KMS-11 (cell line): ENCODE measurements around the gene BCL7A.

ENCODE experiments used
- H2AFZ ChIP-seq: fragments of 200-600 bp; sonication (generic); 2 replicates; pipeline ENCODE4 v1.6.1; 2016; ENCODE audit warnings: antibody characterized with exemption, mixed run types, low read depth
- H3K27ac ChIP-seq: fragments of 200-600 bp; sonication (generic); 2 replicates; pipeline ENCODE4 v1.6.1; 2016; ENCODE audit warnings: mild to moderate bottlenecking, mixed run types
- H3K27me3 ChIP-seq: fragments of 200-600 bp; sonication (generic); 2 replicates; pipeline ENCODE4 v1.6.1; 2017; ENCODE audit warnings: mild to moderate bottlenecking, low read depth, mixed run types, moderate library complexity; ENCODE audit not compliant: insufficient read depth
- H3K36me3 ChIP-seq: fragments of 200-600 bp; sonication (generic); 2 replicates; pipeline ENCODE4 v1.6.1; 2017; ENCODE audit warnings: mild to moderate bottlenecking, mixed run types; ENCODE audit not compliant: insufficient read depth
- H3K4me1 ChIP-seq: fragments of 200-600 bp; sonication (generic); 2 replicates; pipeline ENCODE4 v1.6.1; 2016; ENCODE audit warnings: mild to moderate bottlenecking, low read depth, mixed run types; ENCODE audit not compliant: poor library complexity, severe bottlenecking
- H3K4me2 ChIP-seq: fragments of 200-600 bp; sonication (generic); 2 replicates; pipeline ENCODE4 v1.7.0; 2016; ENCODE audit warnings: mild to moderate bottlenecking, mixed run types
- H3K4me3 ChIP-seq: fragments of 200-600 bp; sonication (generic); IDR thresholded peaks from 2 replicates; pipeline ENCODE4 v1.6.1; 2017; ENCODE audit warnings: low read depth, low read length, mixed read lengths; ENCODE audit not compliant: insufficient read depth
- H3K79me2 ChIP-seq: fragments of 200-600 bp; sonication (generic); 2 replicates; pipeline ENCODE4 v1.6.1; 2016; ENCODE audit warnings: low read depth, mixed run types; ENCODE audit not compliant: insufficient read depth
- H3K9ac ChIP-seq: fragments of 200-600 bp; sonication (generic); 2 replicates; pipeline ENCODE4 v1.6.1; 2016; ENCODE audit warnings: mild to moderate bottlenecking, mixed run types
- H4K20me1 ChIP-seq: fragments of 200-600 bp; sonication (generic); 2 replicates; pipeline ENCODE4 v1.6.1; 2016; ENCODE audit warnings: mild to moderate bottlenecking, mixed run types; ENCODE audit not compliant: insufficient read depth
- TF ChIP-seq, protein P1 (sequence below): fragments of 200-600 bp; sonication (generic); conservative IDR thresholded peaks from 2 replicates; pipeline ENCODE4 v1.6.1; 2017; ENCODE audit warnings: low read depth, mild to moderate bottlenecking, antibody characterized with exemption, low read length, moderate library complexity, mixed read lengths

The BCL7A gene

DNA sequence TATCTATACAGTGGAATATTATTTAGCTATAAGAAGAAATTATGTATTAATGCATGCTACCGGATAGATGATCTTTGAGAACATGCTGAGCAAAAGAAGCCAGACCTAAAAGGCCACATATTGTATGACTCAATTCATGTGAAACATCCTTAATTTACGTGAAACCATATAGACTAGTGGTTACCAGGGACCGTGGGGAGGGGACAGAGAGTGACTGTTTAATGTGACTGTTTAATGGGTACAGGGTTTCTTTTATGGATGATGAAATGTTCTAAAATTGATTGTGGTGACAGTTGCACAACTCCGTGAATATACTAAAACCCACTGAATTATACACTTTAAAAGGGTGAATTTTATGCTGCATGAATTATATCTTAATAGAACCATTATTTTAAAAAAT, 8.5 kb upstream of the BCL7A start:
- no peaks in the 10 kb centered on the region for H3K27me3 ChIP-seq
- H3K4me3 ChIP-seq = no peak overlapping the region
- H3K79me2 ChIP-seq = no peaks in the 10 kb centered on the region
- no peak overlapping the region for H3K27ac ChIP-seq
- no peaks in the 10 kb centered on the region for H3K4me1 ChIP-seq
- H3K9ac ChIP-seq = no peak overlapping the region
- H2AFZ ChIP-seq = no peak overlapping the region
- H3K4me2 ChIP-seq = no peak overlapping the region
- H4K20me1 ChIP-seq = no peaks in the 10 kb centered on the region
- TF ChIP-seq, protein P1, sequence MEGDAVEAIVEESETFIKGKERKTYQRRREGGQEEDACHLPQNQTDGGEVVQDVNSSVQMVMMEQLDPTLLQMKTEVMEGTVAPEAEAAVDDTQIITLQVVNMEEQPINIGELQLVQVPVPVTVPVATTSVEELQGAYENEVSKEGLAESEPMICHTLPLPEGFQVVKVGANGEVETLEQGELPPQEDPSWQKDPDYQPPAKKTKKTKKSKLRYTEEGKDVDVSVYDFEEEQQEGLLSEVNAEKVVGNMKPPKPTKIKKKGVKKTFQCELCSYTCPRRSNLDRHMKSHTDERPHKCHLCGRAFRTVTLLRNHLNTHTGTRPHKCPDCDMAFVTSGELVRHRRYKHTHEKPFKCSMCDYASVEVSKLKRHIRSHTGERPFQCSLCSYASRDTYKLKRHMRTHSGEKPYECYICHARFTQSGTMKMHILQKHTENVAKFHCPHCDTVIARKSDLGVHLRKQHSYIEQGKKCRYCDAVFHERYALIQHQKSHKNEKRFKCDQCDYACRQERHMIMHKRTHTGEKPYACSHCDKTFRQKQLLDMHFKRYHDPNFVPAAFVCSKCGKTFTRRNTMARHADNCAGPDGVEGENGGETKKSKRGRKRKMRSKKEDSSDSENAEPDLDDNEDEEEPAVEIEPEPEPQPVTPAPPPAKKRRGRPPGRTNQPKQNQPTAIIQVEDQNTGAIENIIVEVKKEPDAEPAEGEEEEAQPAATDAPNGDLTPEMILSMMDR = no peak
- H3K36me3 ChIP-seq = no peaks in the 10 kb centered on the region

DNA sequence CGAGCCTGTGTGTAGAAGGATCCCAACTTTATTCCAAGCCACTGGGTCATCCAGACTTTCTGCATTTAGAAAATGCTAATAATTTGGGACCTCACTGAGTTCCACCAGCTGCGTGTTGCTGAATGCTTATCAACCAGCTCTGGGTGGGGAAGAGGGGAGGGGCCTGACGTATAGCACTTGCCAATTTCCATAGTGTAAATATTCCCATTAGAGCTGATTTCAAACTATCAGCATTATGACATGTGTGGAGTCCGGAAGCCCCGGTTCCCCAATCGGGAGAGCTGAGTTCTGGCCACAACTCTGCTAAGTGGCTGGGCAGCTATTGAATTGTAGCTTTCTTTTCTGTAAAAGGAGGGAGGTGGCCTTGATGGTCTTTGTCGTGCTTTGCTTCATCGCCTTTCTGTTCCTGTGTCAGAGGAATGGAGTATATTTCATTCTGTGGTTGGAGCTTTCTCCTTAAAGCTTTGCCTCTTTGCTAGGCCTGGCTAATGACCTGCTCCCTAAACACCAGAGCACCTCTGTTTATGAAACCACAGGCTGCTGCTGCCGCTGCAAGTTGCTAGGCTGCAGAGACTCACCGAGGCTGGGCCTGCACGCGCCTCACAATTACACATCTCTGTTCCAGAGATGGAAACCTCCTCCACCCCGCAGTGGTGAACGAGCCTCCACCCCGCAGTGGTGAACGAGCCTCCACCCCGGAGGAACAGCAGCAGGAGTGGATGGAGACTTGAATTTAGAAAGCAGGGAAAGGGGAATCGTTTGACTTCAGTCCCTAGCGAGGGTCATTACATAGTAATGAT, 7.7 kb upstream of the BCL7A start:
- TF ChIP-seq, protein P1 = no peak
- Histone ChIP-seq H2AFZ (no peak overlapping the region), H4K20me1 (no peaks in the 10 kb centered on the region), H3K4me1 (no peaks in the 10 kb centered on the region), H3K9ac (no peak overlapping the region), H3K4me2 (no peak overlapping the region), H3K36me3 (no peaks in the 10 kb centered on the region), H3K79me2 (no peaks in the 10 kb centered on the region), H3K4me3 (no peak overlapping the region), H3K27ac (no peak overlapping the region), H3K27me3 (no peaks in the 10 kb centered on the region)

DNA sequence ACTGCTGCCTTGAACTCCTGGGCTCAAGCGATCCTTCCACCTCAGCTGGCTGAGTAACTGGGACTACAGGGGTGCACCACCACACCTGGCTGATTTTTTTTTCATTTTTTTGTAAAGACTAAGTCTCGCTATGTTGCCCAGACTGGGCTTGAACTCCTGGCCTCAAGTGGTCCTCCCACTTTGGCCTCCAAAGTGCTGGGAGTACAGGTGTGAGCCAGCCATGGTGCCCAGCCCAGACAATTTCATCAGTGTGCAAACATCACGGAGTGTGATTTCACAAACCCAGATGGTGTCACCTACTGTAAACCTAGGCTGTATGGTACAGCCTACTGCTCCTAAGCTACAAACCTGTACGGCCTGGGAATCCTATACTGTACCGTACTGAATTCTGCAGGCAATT, 6.9 kb upstream of the BCL7A start:
- Histone ChIP-seq H3K79me2 (no peaks in the 10 kb centered on the region), H3K27me3 (no peaks in the 10 kb centered on the region), H3K4me2 (no peak overlapping the region), H3K4me1 (no peaks in the 10 kb centered on the region), H3K27ac (no peak overlapping the region), H3K36me3 (no peaks in the 10 kb centered on the region), H3K4me3 (no peak overlapping the region), H4K20me1 (no peaks in the 10 kb centered on the region), H3K9ac (no peak overlapping the region), H2AFZ (no peak overlapping the region)
- TF ChIP-seq, protein P1 = no peak

DNA sequence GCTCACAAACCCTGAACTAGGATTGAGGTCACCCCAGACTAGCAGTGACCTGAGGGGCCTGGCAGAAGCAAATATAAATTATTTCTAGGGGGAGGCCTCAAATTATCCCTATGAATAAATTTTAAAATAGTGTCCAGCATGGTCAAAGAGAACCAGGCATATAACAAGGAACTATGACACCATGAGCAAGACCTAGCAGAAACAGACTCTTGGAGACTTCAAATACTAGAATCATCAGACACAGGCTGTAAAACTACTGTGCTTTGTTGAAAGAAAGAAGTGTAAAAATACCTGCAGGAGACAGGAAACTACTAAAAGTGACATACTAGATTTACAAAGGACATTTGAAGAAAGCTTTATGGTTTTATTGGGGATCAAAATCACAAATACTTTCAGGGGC, 3.2 kb upstream of the BCL7A start:
- Histone ChIP-seq H3K9ac (no peak overlapping the region), H3K4me2 (no peak overlapping the region), H3K27ac (no peak overlapping the region), H3K36me3 (no peaks in the 10 kb centered on the region), H3K4me1 (no peaks in the 10 kb centered on the region), H3K4me3 (no peak overlapping the region), H3K79me2 (no peaks in the 10 kb centered on the region), H4K20me1 (no peaks in the 10 kb centered on the region), H3K27me3 (no peaks in the 10 kb centered on the region; the same call in 1 of the 2 replicates), H2AFZ (no peak overlapping the region)
- TF ChIP-seq, protein P1 = no peak
